K562 (cell line): ENCODE measurements around the gene MYH7B. TPM values are rescaled to one million over a fixed set of nuclear protein-coding genes. Genes with fewer than 3 reads are reported as not detected.

Source experiments
- ATAC-seq: fragments of 200-7000 bp; cut with Tn5 transposase; 3 replicates; pipeline ENCODE4 v1.9.1; 2020; ENCODE audit warnings: moderate library complexity
- BruUV-seq: library from RNA; stranded (reverse); fragments of 400-500 nt; replicated peaks from 2 replicates; lab custom pipeline; 2021; lab: Mats Ljungman, UMichigan
- CTCF ChIA-PET: fragments of 300-600 bp; formaldehyde crosslinking; extraction: SDS; loops from one replicate; lab custom pipeline; 2021; ENCODE audit warnings: low intra/inter-chr PET ratio; lab: Yijun Ruan, JAX
- POLR2A ChIA-PET: fragments of 300-600, 350-650 bp; sonication (Branson Sonifier 250); formaldehyde crosslinking; extraction: SDS; loops from one replicate; lab custom pipeline; 2021; ENCODE audit warnings: antibody characterized with exemption, inconsistent platforms; lab: Yijun Ruan, JAX
- DNase-seq, 4 experiments: peaks; one replicate each; pipeline versions ENCODE4 v3.0.0 to v3.0.0-alpha.2; 2011 to 2018; ENCODE audit warnings: low spot score in 3 of 4, mixed read lengths in 3 of 4; ENCODE audit errors: extremely low read depth in 1 of 4
- FAIRE-seq: peaks from 2 replicates; lab custom pipeline; 2011; peaks lifted over from hg19 to GRCh38; lab: Jason Lieb, UNC
- H2AFZ ChIP-seq: 2 replicates; pipeline ENCODE4 v1.6.0; 2011; ENCODE audit warnings: low read depth, low read length, control low read depth, inconsistent platforms
- H3K27ac ChIP-seq: fragments of 200-600 bp; 3 replicates; pipeline ENCODE4 v1.8.0; 2011; ENCODE audit warnings: low read depth, mild to moderate bottlenecking, control low read depth, inconsistent platforms, low read length, moderate library complexity, mixed read lengths; ENCODE audit errors: extremely low read depth
- H3K27me3 ChIP-seq, 2 experiments: fragments of 300-600 bp in 1 of 2; 2 replicates in 1 of 2; 3 replicates in 1 of 2; pipeline versions ENCODE4 v1.6.0 to v1.8.0; 2011; ENCODE audit warnings: inconsistent platforms in 2 of 2, low read length in 2 of 2, mild to moderate bottlenecking in 1 of 2, mixed read lengths in 1 of 2, moderate library complexity in 1 of 2; ENCODE audit not compliant: control insufficient read depth in 2 of 2, insufficient read depth in 2 of 2
- H3K36me3 ChIP-seq: fragments of 300-600 bp; 3 replicates; pipeline ENCODE4 v1.8.0; 2011; ENCODE audit warnings: mild to moderate bottlenecking, low read length, inconsistent platforms; ENCODE audit not compliant: control insufficient read depth, insufficient read depth
- H3K4me1 ChIP-seq, 2 experiments: fragments of 200-600 bp in 1 of 2; replicated peaks in 1 of 2; 2 replicates in 1 of 2; 3 replicates in 1 of 2; pipeline versions ENCODE4 v1.5.1 to v1.8.0; 2011; ENCODE audit warnings: inconsistent platforms in 2 of 2, low read length in 2 of 2, mild to moderate bottlenecking in 1 of 2, mixed read lengths in 1 of 2, moderate library complexity in 1 of 2; ENCODE audit not compliant: control insufficient read depth in 2 of 2, insufficient read depth in 2 of 2
- H3K4me2 ChIP-seq: 2 replicates; pipeline ENCODE4 v1.6.1; 2011; ENCODE audit warnings: low read length, control low read depth, inconsistent platforms, mixed read lengths; ENCODE audit not compliant: insufficient read depth
- H3K4me3 ChIP-seq: fragments of 200-600 bp; sonication (generic), shearing (Covaris generic); 2 replicates; pipeline ENCODE4 v1.5.1; 2016; ENCODE audit warnings: control low read depth, inconsistent platforms
- H3K79me2 ChIP-seq: fragments of 200-600 bp; 3 replicates; pipeline ENCODE4 v1.8.0; 2011; ENCODE audit warnings: low read length, inconsistent platforms; ENCODE audit not compliant: control insufficient read depth, insufficient read depth
- H3K9ac ChIP-seq, 2 experiments: 2 replicates each; pipeline versions ENCODE4 v1.6.0 to v1.6.1; 2011; ENCODE audit warnings: low read depth in 2 of 2, low read length in 2 of 2, control low read depth in 1 of 2, inconsistent platforms in 1 of 2, mild to moderate bottlenecking in 1 of 2, mixed read lengths in 1 of 2; ENCODE audit not compliant: insufficient read depth in 1 of 2
- H3K9me1 ChIP-seq: one replicate; pipeline ENCODE4 v1.6.0; 2011; ENCODE audit warnings: inconsistent platforms, mild to moderate bottlenecking, low read length, moderate library complexity; ENCODE audit not compliant: control insufficient read depth, insufficient read depth
- H3K9me3 ChIP-seq: replicated peaks from 2 replicates; pipeline ENCODE4 v1.5.1; 2011; ENCODE audit warnings: low read depth, low read length, inconsistent platforms; ENCODE audit not compliant: control insufficient read depth, insufficient read depth
- H4K20me1 ChIP-seq: replicated peaks from 2 replicates; pipeline ENCODE4 v1.6.1; 2011; ENCODE audit warnings: low read length, inconsistent platforms, mixed read lengths; ENCODE audit not compliant: control insufficient read depth, insufficient read depth
- ARID3B ChIP-seq: fragments of 250-450 bp; sonication (Bioruptor Pico); IDR thresholded peaks from 2 replicates; pipeline ENCODE4 v1.4.0; 2020; ENCODE audit warnings: borderline replicate concordance
- ARNT ChIP-seq, 2 experiments: fragments of 450-650 bp; IDR thresholded peaks; 2 replicates each; pipeline ENCODE4 v1.6.1; 2016; ENCODE audit warnings: mild to moderate bottlenecking in 1 of 2
- CBX2 ChIP-seq: fragments of 200-600 bp; sonication (generic); IDR thresholded peaks from one replicate; pipeline ENCODE4 v1.6.1; 2012; ENCODE audit warnings: mild to moderate bottlenecking, low read length, inconsistent platforms; ENCODE audit not compliant: insufficient read depth, poor library complexity, severe bottlenecking
- ZNF197 ChIP-seq: fragments of 200-800 bp; sonication (Bioruptor generic); IDR thresholded peaks from 2 replicates; pipeline ENCODE4 v1.6.1; 2016; ENCODE audit warnings: low read depth, missing genetic modification characterization, missing compliant biosample characterization
- ZNF316 ChIP-seq: fragments of 450-650 bp; IDR thresholded peaks from 2 replicates; pipeline ENCODE4 v1.6.1; 2016
- ZNF699 ChIP-seq: fragments of 250-450 bp; sonication (Bioruptor Pico); IDR thresholded peaks from 2 replicates; pipeline ENCODE4 v1.8.0; 2021; ENCODE audit warnings: mild to moderate bottlenecking, moderate library complexity; ENCODE audit not compliant: insufficient replicate concordance
- ZZZ3 ChIP-seq: fragments of 450-650 bp; IDR thresholded peaks from 2 replicates; pipeline ENCODE4 v1.6.1; 2016; ENCODE audit warnings: antibody characterized with exemption, mild to moderate bottlenecking, moderate library complexity
- WGBS: fragments of 100-300 bp; shearing (Covaris generic); methylation state at CpG from one replicate; pipeline ENCODE4 v1.1.6; 2016; ENCODE audit warnings: low coverage, mixed read lengths; ENCODE audit not compliant: insufficient coverage; ENCODE audit errors: missing lambda C conversion rate; 5-methylcytosine and 5-hydroxymethylcytosine counted together
- in situ Hi-C: fragments of 300-500 bp; cut with MboI; formaldehyde crosslinking; loops from 4 replicates; pipeline ENCODE4 v1.15.0; 2018; ENCODE audit warnings: inconsistent platforms, mixed read lengths
- intact Hi-C: fragments of 100-400 bp; cut with micrococcal nuclease; formaldehyde crosslinking; loops from 2 replicates; pipeline ENCODE4 v1.14.2; 2022
- polyA plus RNA-seq, 8 experiments: library from polyadenylated mRNA; depleted of rRNA in 4 of 8; stranded (reverse) in 5 of 8; unstranded in 3 of 8; fragments of >200 nt; fragmentation: Nextera tagmentation in 2 of 8; fragmentation: Illumina TruSeq in 1 of 8; extraction: Ambion mirVana in 2 of 8; extraction: Trizol in 1 of 8; gene quantifications; 2 replicates each; pipeline versions ENCODE4 v1.2.1 to v1.2.3, GENCODE V29; 2011 to 2014; ENCODE audit warnings: inconsistent platforms in 1 of 8, missing spikeins in 1 of 8
- total RNA-seq, 7 experiments: library from RNA; depleted of rRNA in 6 of 7; stranded (reverse); fragments of >200 nt in 6 of 7; fragmentation: Illumina TruSeq in 2 of 7; extraction: Trizol in 2 of 7; gene quantifications; 2 replicates each; pipeline versions ENCODE4 v1.2.1 to v1.2.3, GENCODE V29; 2011 to 2021; ENCODE audit warnings: low replicate concordance in 1 of 7
- TF ChIP-seq, protein P1 (sequence below): sonication (generic); formaldehyde crosslinking; IDR thresholded peaks from 2 replicates; pipeline ENCODE4 v1.8.0; 2022; ENCODE audit warnings: mild to moderate bottlenecking, missing genetic modification reagents
- TF ChIP-seq, protein P2 (sequence below): sonication (generic); formaldehyde crosslinking; IDR thresholded peaks from 2 replicates; pipeline ENCODE4 v1.9.0; 2022; ENCODE audit warnings: mild to moderate bottlenecking, missing genetic modification reagents
- TF ChIP-seq, protein P3 (sequence below): sonication (generic); formaldehyde crosslinking; IDR thresholded peaks from 2 replicates; pipeline ENCODE4 v1.8.0; 2022; ENCODE audit warnings: mild to moderate bottlenecking, missing genetic modification reagents

The MYH7B gene
- total and polyA plus RNA-seq, 9 of the 15 experiments (the other 6 are each of a cell fraction or from before 2014, with no cell fraction given) = 0.07 to 0.34 (median 0.13) TPM; not detected in 3

GRCh38 chr20:34995192-34995591 lies 39.5 kb downstream of the MYH7B start (continued):
- TF ChIP-seq, protein P1, sequence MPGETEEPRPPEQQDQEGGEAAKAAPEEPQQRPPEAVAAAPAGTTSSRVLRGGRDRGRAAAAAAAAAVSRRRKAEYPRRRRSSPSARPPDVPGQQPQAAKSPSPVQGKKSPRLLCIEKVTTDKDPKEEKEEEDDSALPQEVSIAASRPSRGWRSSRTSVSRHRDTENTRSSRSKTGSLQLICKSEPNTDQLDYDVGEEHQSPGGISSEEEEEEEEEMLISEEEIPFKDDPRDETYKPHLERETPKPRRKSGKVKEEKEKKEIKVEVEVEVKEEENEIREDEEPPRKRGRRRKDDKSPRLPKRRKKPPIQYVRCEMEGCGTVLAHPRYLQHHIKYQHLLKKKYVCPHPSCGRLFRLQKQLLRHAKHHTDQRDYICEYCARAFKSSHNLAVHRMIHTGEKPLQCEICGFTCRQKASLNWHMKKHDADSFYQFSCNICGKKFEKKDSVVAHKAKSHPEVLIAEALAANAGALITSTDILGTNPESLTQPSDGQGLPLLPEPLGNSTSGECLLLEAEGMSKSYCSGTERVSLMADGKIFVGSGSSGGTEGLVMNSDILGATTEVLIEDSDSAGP (CRISPR knock-in tag) = no peak
- no peak for TF ChIP-seq ZNF699 (CRISPR knock-in tag)
- TF ChIP-seq ZZZ3 = no peak
- TF ChIP-seq ZNF197 (CRISPR knock-in tag) = no peak
- no peak for TF ChIP-seq ARID3B

GRCh38 chr20:34995696-34996095 lies 40.0 kb downstream of the MYH7B start:
- no peak overlapping the region for H3K4me2 ChIP-seq
- no peak overlapping the region for H3K9ac ChIP-seq
- no peak overlapping the region for H3K4me3 ChIP-seq
- no peaks in the 10 kb centered on the region for H3K27me3 ChIP-seq
- no peak for FAIRE-seq
- no peaks in the 10 kb centered on the region for H3K9me3 ChIP-seq
- H3K4me1 ChIP-seq = peaks cover 0 to 15% of the 10 kb centered on the region in 2 experiments; a peak in 3 of 5 replicates
- H3K27ac ChIP-seq = no peak overlapping the region
- WGBS = 85% methylated on average over 7 of the region's 7 CpGs
- no peak overlapping the region for H2AFZ ChIP-seq
- no peaks in the 10 kb centered on the region for H3K9me1 ChIP-seq
- no peak for DNase-seq
- peaks cover 4% of the 10 kb centered on the region; the same call in 1 of the 2 replicates for H4K20me1 ChIP-seq
- no TSS peak for BruUV-seq
- ChIA-PET POLR2A (no interaction called here), CTCF (no interaction called here)
- TF ChIP-seq, protein P2, sequence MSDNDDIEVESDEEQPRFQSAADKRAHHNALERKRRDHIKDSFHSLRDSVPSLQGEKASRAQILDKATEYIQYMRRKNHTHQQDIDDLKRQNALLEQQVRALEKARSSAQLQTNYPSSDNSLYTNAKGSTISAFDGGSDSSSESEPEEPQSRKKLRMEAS (CRISPR knock-in tag) = peak; percentile 42; the same call in 1 of the 2 replicates
- TF ChIP-seq ZNF316 (peak; percentile 68), CBX2 (no peak), ARNT (IDR thresholded peaks at IDR 0.05) (no peak)
- TF ChIP-seq, protein P3, sequence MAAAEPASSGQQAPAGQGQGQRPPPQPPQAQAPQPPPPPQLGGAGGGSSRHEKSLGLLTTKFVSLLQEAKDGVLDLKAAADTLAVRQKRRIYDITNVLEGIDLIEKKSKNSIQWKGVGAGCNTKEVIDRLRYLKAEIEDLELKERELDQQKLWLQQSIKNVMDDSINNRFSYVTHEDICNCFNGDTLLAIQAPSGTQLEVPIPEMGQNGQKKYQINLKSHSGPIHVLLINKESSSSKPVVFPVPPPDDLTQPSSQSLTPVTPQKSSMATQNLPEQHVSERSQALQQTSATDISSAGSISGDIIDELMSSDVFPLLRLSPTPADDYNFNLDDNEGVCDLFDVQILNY (CRISPR knock-in tag) = no peak
- H3K36me3 ChIP-seq = peaks cover 50% of the 10 kb centered on the region; the same call in 2 of the 3 replicates
- ATAC-seq = no peak
- H3K79me2 ChIP-seq = no peaks in the 10 kb centered on the region
- in situ Hi-C loops = no loop called here
- intact Hi-C loops = no loop called here
